DND-41 (cell line): ENCODE measurements around the gene OR9G1.
"Not testable (repeated sequence)": the region's sequence is repeated elsewhere in the genome, so short reads cannot be mapped to it uniquely, and the experiment has no call there.

Experiments
- ATAC-seq: fragments of 200-7000 bp; cut with Tn5 transposase; 3 replicates; pipeline ENCODE4 v1.9.1; 2021; ENCODE audit warnings: low read depth; ENCODE audit not compliant: insufficient read depth
- DNase-seq: peaks from one replicate; pipeline ENCODE4 v3.0.0-alpha.2; 2020
- H2AFZ ChIP-seq: 2 replicates; pipeline ENCODE4 v1.6.0; 2012; ENCODE audit warnings: low read depth, low read length
- H3K27ac ChIP-seq: 2 replicates; pipeline ENCODE4 v1.5.1; 2012; ENCODE audit warnings: low read length, inconsistent platforms
- H3K27me3 ChIP-seq: fragments of 200-600 bp; sonication (generic); 2 replicates; pipeline ENCODE4 v1.6.0; 2012; ENCODE audit warnings: low read length, mild to moderate bottlenecking, inconsistent platforms; ENCODE audit not compliant: insufficient read depth, poor library complexity
- H3K36me3 ChIP-seq: 2 replicates; pipeline ENCODE4 v1.5.1; 2012; ENCODE audit warnings: low read length, inconsistent platforms; ENCODE audit not compliant: insufficient read depth
- H3K4me1 ChIP-seq: 2 replicates; pipeline ENCODE4 v1.5.1; 2012; ENCODE audit warnings: mild to moderate bottlenecking, low read length; ENCODE audit not compliant: insufficient read depth
- H3K4me2 ChIP-seq: 2 replicates; pipeline ENCODE4 v1.6.0; 2012; ENCODE audit warnings: mild to moderate bottlenecking, moderate library complexity, low read length, inconsistent platforms; ENCODE audit not compliant: insufficient read depth
- H3K4me3 ChIP-seq, 2 experiments: fragments of 200-600 bp in 1 of 2; shearing (Covaris generic) in 1 of 2; 2 replicates each; pipeline ENCODE4 v1.5.1; 2012 to 2016; ENCODE audit warnings: inconsistent platforms in 2 of 2, low read length in 2 of 2, mild to moderate bottlenecking in 2 of 2, low read depth in 1 of 2, moderate library complexity in 1 of 2
- H3K79me2 ChIP-seq: 2 replicates; pipeline ENCODE4 v1.6.0; 2012; ENCODE audit warnings: low read length, inconsistent platforms; ENCODE audit not compliant: insufficient read depth
- H3K9ac ChIP-seq: 2 replicates; pipeline ENCODE4 v1.6.0; 2012; ENCODE audit warnings: low read depth, mild to moderate bottlenecking, inconsistent platforms, low read length, moderate library complexity
- H3K9me3 ChIP-seq: 2 replicates; pipeline ENCODE4 v1.5.1; 2012; ENCODE audit warnings: low read length, moderate library complexity, mild to moderate bottlenecking, inconsistent platforms; ENCODE audit not compliant: insufficient read depth, severe bottlenecking
- H4K20me1 ChIP-seq: 2 replicates; pipeline ENCODE4 v1.6.0; 2012; ENCODE audit warnings: low read length; ENCODE audit not compliant: insufficient read depth
- EZH2 ChIP-seq: IDR thresholded peaks from 3 replicates; pipeline ENCODE4 v1.6.1; 2012; ENCODE audit warnings: borderline replicate concordance, low read depth, mild to moderate bottlenecking, moderate library complexity, low read length, inconsistent platforms; ENCODE audit not compliant: severe bottlenecking
- TF ChIP-seq, protein P1 (sequence below): IDR thresholded peaks from 2 replicates; pipeline ENCODE4 v1.5.1; 2012; ENCODE audit warnings: borderline replicate concordance, low read length, moderate library complexity, mild to moderate bottlenecking; ENCODE audit not compliant: poor library complexity, severe bottlenecking; ENCODE audit errors: extremely low read depth

OR9G1 gene

DNA sequence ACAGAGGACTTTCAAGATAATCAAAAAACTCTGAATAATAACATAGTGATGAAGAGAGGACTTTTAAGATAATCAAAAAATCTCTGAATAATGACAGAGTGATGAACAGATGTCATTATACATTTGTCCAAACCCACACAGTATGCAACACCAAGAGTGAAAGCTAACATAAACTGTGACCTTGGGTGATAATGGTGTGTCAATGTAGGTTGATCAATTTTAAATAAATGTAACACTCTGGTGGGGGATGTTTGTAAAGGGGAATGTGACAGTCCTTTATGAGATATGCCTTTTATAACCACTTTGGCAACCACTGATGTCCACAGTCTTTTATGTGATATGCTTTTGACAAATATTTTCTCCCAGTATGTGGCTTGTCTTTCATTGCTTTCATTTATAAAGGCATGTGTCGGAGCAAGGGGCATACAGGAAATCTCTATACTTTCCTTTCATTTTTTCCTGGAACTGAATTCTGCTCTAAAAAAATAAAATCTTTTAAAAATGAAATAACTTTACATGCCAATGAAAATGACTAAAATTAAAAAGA is 10.3 kb upstream of the OR9G1 start:
- no peak for TF ChIP-seq EZH2
- TF ChIP-seq, protein P1, sequence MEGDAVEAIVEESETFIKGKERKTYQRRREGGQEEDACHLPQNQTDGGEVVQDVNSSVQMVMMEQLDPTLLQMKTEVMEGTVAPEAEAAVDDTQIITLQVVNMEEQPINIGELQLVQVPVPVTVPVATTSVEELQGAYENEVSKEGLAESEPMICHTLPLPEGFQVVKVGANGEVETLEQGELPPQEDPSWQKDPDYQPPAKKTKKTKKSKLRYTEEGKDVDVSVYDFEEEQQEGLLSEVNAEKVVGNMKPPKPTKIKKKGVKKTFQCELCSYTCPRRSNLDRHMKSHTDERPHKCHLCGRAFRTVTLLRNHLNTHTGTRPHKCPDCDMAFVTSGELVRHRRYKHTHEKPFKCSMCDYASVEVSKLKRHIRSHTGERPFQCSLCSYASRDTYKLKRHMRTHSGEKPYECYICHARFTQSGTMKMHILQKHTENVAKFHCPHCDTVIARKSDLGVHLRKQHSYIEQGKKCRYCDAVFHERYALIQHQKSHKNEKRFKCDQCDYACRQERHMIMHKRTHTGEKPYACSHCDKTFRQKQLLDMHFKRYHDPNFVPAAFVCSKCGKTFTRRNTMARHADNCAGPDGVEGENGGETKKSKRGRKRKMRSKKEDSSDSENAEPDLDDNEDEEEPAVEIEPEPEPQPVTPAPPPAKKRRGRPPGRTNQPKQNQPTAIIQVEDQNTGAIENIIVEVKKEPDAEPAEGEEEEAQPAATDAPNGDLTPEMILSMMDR, result no peak
- Histone ChIP-seq H3K4me3 (no peak overlapping the region), H2AFZ (no peak overlapping the region), H3K27ac (no peak overlapping the region), H3K4me1 (peaks cover 10% of the 10 kb centered on the region; the same call in 1 of the 2 replicates), H3K27me3 (no peaks in the 10 kb centered on the region), H3K36me3 (no peaks in the 10 kb centered on the region), H3K9ac (no peak overlapping the region), H3K9me3 (no peaks in the 10 kb centered on the region), H3K4me2 (no peak overlapping the region), H3K79me2 (no peaks in the 10 kb centered on the region), H4K20me1 (no peaks in the 10 kb centered on the region)
- ATAC-seq (peak; percentile 58; the same call in 2 of the 3 replicates), DNase-seq (no peak)

DNA sequence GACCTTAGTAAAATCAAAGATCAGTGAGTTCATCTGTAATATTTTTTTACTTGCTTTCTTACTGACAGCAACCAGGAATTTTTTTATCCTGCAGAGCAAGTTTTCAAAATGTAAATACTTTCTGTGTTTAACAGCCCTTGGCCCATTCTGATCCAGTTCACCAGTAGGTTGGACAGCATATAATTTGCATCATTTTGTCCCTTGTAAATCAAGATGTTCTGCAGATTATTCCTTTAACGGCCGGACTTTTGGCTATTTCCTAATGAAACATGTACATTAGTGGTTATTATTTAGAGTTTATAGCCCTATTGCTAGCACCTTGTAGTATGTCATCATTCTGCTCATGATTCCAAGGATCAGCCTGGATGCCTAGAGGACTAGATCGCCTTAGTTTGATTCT is 7.7 kb upstream of the OR9G1 start:
- H3K4me2 ChIP-seq, H3K9ac ChIP-seq, H3K36me3 ChIP-seq, ATAC-seq, H2AFZ ChIP-seq, H4K20me1 ChIP-seq, H3K27me3 ChIP-seq, H3K9me3 ChIP-seq, H3K27ac ChIP-seq, DNase-seq, H3K4me3 ChIP-seq, H3K79me2 ChIP-seq: not testable (repeated sequence)
- H3K4me1 ChIP-seq, result peaks cover 21% of the 10 kb centered on the region

GRCh38 chr11:56693428-56693827 is 5.5 kb upstream of the OR9G1 start:
- Histone ChIP-seq H3K4me3 (no peak overlapping the region), H3K79me2 (no peaks in the 10 kb centered on the region), H2AFZ (no peak overlapping the region), H3K4me1 (peaks cover 16% of the 10 kb centered on the region), H3K9ac (no peak overlapping the region), H3K4me2 (no peak overlapping the region), H3K36me3 (no peaks in the 10 kb centered on the region), H3K9me3 (no peaks in the 10 kb centered on the region), H4K20me1 (no peaks in the 10 kb centered on the region), H3K27ac (no peak overlapping the region), H3K27me3 (no peaks in the 10 kb centered on the region)
- no peak for DNase-seq
- no peak for TF ChIP-seq EZH2
- TF ChIP-seq, protein P1, result no peak
- ATAC-seq, result no peak

- H3K4me2 ChIP-seq, result peak overlapping the region; percentile 39
These were observed 1.5 kb downstream of the OR9G1 start for GRCh38 chr11:56700242-56700913.

More at GRCh38 chr11:56700242-56700913, 1.5 kb downstream of the OR9G1 start:
- ATAC-seq (peak; percentile 98), DNase-seq (peak; percentile 83)
- Histone ChIP-seq H3K27me3 (no peaks in the 10 kb centered on the region), H3K36me3 (no peaks in the 10 kb centered on the region), H4K20me1 (no peaks in the 10 kb centered on the region), H3K4me1 (peaks cover 50% of the 10 kb centered on the region), H3K79me2 (no peaks in the 10 kb centered on the region), H3K9ac (no peak overlapping the region), H2AFZ (peak overlapping the region; percentile 37; the same call in 1 of the 2 replicates), H3K4me3 (peak overlapping the region in 1 of 2 experiments; percentile 10; a peak in 1 of 4 replicates), H3K9me3 (no peaks in the 10 kb centered on the region), H3K27ac (peak overlapping the region; percentile 68)
- no peak for TF ChIP-seq EZH2
- TF ChIP-seq, protein P1, result peak; percentile 28
